ENCODE data around the gene MAN1A1.

DNA sequence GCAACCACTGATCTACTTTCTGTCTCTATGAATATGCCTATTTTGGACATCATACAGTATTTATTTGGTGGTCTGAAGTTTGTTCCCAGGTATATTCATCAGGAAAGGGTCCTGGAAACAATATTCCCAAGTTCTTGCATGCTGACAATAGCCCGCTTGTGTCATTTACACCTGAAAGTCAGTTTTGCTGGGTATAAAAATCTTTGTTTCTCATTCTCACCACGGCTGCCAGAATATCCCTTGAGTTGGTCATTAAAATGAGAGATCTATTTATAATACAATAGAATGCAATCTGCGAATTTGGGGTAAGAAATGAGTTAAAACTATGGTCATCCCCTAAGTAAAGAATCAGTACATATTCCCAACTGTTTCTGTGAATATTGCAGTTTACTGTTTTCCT, 79.0 kb downstream of the MAN1A1 start:
- TF ChIP-seq POLR2A (IDR thresholded peaks at IDR 0.05) = no peak
- TF ChIP-seq CTCF (IDR thresholded peaks at IDR 0.05) = no peak

Measured in right lobe of liver (tissue), 4 donors.